Measurements from ENCODE around the gene COLGALT1. TPM values are rescaled to one million over a fixed set of nuclear protein-coding genes. Genes with fewer than 3 reads are reported as not detected.
A peak's percentile ranks its signal among the peaks of the same experiment; 100 is the strongest.
"Not testable (repeated sequence)": the region's sequence is repeated elsewhere in the genome, so short reads cannot be mapped to it uniquely, and the experiment has no call there.

The COLGALT1 gene
- total RNA-seq, 2 donors from 2014 or later = 47.7 to 54.8 TPM

DNA sequence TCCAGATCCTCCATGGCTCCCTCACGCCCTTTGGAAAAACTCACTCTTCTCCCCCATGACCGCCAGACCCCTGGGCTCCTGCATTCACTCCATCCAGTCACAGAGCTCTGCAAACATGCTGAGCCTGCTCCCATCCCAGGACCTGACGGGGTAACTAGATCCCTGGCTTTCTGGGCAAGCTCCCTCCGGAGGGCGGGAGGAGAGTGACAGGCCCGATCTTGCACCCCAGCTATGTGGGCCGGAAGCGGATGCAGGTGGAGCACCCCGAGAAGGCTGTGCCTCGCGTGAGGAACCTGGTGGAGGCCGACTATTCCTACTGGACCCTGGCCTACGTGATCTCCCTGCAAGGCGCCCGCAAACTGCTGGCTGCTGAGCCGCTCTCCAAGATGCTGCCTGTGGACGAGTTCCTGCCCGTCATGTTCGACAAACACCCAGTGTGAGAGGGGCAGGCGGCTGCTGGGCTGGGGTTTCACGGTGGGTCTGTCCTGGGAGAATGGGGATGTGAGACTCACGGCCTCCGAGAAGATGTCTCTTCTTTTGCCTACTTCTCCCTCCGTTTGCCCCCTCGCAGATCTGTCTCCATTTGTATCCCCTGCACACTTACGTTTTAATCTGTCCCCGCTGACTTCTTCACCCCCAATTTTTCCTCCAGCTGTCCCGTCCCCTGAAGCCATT is 25.2 kb downstream of the COLGALT1 start:
- intact Hi-C loops (cut with DNase I) = loop anchor here in 1 of 2 donors (10.0 kb wide), 1 partner anchor 146 kb away; no protein-coding TSS in a partner anchor
- no peak for DNase-seq
- no peak for ATAC-seq

GRCh38 chr19:17581211-17581874 is 25.9 kb downstream of the COLGALT1 start:
- intact Hi-C loops (cut with DNase I) = loop anchor here in 1 of 2 donors (10.0 kb wide), 1 partner anchor 147 kb away; no protein-coding TSS in a partner anchor
- ATAC-seq = peak in 1 of 2 donors; percentile 7
- DNase-seq = no peak

GRCh38 chr19:17582613-17583012 is 27.2 kb downstream of the COLGALT1 start:
- DNase-seq (no peak), ATAC-seq (no peak)
- intact Hi-C loops (cut with DNase I) = loop anchor here in 1 of 2 donors (10.0 kb wide), 1 partner anchor 148 kb away; no protein-coding TSS in a partner anchor

GRCh38 chr19:17584132-17584531 is 28.7 kb downstream of the COLGALT1 start:
- intact Hi-C loops (cut with DNase I) = loop anchor here in 1 of 2 donors (10.0 kb wide), 1 partner anchor 149 kb away; no protein-coding TSS in a partner anchor
- ATAC-seq = no peak
- no peak for DNase-seq

- intact Hi-C loops (cut with DNase I) = loop anchor here in 1 of 2 donors (10.0 kb wide), 1 partner anchor 151 kb away; no protein-coding TSS in a partner anchor
- not testable (repeated sequence) for ATAC-seq, DNase-seq
Observed at GRCh38 chr19:17585395-17585794, 29.9 kb downstream of the COLGALT1 start.

DNA sequence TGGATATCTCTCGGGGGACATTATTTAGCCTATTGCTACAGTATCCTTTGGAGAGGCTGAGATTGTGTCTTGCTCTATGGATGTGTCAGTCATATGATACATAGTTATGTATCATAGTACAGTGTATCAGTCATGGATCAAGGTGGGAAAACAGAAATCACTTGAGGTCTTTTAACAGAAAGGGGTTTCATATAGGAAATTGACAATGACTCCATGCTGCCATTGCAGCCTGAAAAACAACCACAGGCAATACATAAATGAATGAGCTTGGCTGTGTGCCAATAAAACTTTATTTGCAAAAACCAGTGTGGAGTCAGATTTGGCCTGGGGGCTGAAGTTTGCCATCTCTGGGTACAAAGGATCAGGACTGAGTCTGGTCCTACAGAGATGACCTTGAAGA is 35.4 kb downstream of the COLGALT1 start:
- ATAC-seq = no peak
- DNase-seq = no peak
- intact Hi-C loops (cut with DNase I) = no loop called here

- DNase-seq; ATAC-seq; intact Hi-C loops (cut with DNase I): not testable (repeated sequence)
Observed at GRCh38 chr19:17594296-17594695, 38.8 kb downstream of the COLGALT1 start.

DNA sequence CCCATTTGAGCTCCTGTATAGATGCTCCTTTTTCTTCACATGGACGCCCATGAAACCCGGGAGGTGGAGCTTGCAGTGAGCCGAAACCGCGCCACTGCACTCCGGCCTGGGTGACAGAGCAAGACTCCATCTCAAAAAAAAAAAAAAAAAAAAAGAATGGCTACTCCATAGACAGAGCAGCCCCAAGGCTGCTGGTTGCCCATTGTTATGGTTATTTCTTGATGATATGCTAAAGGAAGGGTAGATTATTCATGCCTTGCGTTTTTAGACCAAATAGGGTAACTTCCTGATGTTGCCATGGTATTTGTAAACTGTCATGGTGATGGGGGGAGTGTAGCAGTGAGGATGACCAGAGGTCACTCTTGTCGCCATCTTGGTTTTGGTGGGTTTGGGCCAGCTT is 42.6 kb downstream of the COLGALT1 start:
- DNase-seq; intact Hi-C loops (cut with DNase I); ATAC-seq: not testable (repeated sequence)

- intact Hi-C loops (cut with DNase I) = no loop called here
- DNase-seq (no peak), ATAC-seq (no peak)
Observed at GRCh38 chr19:17598953-17599352, 43.5 kb downstream of the COLGALT1 start.

GRCh38 chr19:17599780-17600179 is 44.3 kb downstream of the COLGALT1 start:
- DNase-seq = no peak
- intact Hi-C loops (cut with DNase I) = no loop called here

DNA sequence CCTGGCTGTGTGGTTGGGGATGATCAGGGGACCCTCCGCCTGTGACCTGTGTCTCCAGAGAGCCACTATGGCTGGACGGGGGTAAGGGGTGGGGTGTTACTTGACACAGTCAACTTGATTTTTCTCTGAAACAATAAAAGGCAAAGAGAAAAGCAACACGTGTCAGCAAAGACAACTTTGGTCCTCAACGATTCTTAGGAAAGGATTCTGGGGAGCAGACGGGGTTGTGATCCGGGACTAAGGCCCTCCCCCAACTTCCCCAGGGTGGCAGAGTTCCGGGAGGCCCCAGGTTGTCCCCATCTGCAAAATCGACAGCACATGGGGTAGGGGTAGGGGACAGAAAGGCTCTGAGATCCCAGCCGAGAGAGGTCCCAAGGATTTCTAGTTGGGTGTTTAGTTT is 46.2 kb downstream of the COLGALT1 start:
- intact Hi-C loops (cut with DNase I) = no loop called here
- ATAC-seq = no peak
- DNase-seq = no peak

More at GRCh38 chr19:17599780-17600179, 44.3 kb downstream of the COLGALT1 start:
- ATAC-seq = no peak

GRCh38 chr19:17602217-17602616 is 46.8 kb downstream of the COLGALT1 start:
- intact Hi-C loops (cut with DNase I) = no loop called here
- ATAC-seq = no peak
- DNase-seq = no peak

DNA sequence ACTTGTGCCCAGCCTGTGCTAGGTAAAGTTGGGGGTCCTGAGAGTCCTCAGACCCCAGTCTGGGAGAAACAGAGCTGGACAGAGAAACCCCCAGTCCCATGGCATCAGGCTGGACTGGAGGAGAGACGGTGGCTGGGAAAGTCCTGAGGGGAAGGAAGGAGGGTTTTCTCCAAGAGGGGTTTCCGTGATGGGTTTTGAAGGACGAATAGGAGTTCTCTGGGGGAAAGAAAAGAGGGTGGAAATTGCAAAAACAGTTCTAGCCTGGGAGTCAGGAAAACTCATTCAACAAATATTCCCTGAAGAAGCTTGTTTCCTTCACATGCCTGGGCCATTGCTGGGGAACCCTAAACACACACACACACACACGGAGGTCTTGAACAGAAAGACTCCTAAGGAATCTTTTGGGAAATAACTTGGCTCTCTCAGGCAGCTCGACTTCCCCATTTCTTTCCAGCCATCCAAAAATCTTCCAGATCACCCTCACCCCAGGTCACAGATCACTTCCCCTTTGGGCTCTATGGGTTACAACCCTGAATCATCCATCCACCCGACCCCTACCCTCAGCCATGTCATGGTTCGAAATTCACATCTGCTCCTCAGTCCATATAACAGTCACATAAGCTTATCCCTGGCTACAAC is 47.5 kb downstream of the COLGALT1 start:
- DNase-seq = no peak
- no peak for ATAC-seq
- intact Hi-C loops (cut with DNase I) = no loop called here

DNA sequence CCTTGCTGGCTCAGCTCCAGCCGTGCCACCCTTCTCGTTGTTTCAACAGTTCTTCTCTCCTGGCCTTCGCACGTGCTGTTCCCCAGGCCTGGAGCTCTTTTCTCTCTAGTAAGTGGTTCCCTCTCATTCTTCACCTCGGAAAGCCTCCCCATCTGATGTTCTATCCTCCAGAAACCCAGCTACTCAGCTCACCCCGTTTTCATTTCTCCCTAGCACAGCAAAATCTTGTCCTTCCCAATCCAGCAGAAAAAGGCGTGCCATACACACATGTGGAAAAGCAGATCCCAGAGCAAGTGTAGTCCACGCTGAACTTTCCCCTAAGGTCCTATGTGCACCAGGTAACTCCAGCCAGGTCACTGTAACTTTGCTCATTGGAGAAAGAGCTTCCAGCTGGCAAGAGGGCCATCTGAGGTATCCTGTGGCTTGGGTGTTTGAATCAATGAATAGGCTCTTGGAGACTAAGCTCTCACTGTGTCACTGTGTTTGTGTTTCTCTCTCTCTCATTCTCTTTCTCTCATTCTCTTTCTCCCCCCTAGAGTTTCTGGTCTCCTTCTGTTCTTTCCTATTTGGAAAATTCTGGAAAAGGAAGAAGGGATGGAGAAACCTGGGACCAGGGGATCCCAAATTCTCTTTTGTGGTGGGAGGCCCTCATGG is 49.0 kb downstream of the COLGALT1 start:
- no peak for ATAC-seq
- DNase-seq = no peak
- intact Hi-C loops (cut with DNase I) = no loop called here

- intact Hi-C loops (cut with DNase I) = no loop called here
- no peak for DNase-seq
- no peak for ATAC-seq
Observed at GRCh38 chr19:17605117-17605516, 49.7 kb downstream of the COLGALT1 start.

DNA sequence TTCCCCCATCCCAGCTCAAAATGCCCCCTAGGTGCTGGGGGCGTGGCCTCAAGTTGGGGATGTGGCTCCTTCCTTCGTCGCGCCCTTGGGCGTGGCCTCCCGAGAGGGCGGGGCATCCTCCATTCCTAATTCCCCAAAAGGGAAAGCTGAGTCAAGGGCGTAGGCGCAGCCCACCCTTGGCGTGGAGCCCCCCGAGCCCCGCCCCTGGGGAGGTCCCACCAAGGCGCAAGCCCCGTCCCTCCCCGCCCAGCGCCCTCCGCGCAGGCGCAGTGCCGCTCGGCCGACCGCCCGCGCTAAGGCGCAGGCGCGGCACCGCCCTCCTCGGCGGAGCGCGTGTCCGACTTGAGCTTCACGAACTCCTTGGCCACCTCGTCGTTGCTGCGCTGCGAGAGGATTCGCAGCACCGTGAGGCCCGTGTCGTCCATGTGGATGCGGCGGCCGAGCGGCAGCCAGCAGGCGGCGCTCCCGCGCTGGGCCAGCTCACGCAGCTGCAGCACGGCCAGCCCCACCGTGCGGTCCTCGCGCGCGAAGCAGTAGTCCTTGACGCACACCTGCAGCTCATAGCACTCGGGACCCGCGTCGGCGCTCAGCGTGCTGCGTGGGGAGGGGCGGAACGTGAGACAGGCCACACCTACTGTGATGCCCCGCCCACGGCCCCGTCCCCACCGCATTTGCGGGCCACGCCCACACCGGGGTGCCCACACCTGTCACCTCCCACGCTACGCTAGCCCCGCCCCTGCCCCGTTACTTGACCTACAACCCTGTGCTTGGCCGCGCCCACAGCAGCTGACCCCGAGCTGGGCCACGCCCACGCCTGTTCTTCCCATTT is 50.5 kb downstream of the COLGALT1 start:
- peak; percentile 82 for DNase-seq
- intact Hi-C loops (cut with DNase I) = no loop called here
- ATAC-seq = peak; percentile 85 to 87

DNA sequence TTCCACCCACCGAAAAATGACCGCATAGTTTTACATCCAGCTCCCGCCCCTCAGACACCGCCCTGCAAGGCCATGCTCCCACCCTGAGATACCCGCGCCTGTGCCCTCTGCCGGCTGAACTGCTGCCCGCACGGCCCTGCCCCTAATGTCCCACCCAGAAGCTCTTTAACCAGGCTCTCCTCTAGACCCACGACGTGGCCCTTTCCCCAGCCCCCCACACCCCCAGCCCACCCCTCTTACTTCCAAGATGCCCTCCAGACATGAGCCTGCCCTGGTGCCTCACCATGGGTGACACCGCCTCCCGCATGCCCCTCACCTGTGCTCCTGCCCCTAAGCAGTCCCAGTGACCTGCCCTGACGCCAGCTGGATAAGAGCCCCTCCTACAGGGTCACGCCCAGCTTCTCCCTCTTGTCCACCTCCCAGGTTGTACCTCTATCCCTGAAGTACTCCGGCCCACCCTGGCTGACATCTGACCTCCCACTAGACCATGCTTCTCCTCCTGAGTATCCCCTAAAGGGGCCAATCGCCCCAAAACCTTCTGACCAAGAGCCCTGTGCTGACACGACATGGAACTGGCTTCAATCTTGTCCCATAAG is 51.2 kb downstream of the COLGALT1 start:
- ATAC-seq (no peak), DNase-seq (no peak)
- intact Hi-C loops (cut with DNase I) = no loop called here

GRCh38 chr19:17607936-17608335 is 52.5 kb downstream of the COLGALT1 start:
- no peak for ATAC-seq
- DNase-seq = no peak
- intact Hi-C loops (cut with DNase I) = no loop called here
